Suprapubic skin (tissue), 3 donors: ENCODE measurements around the gene DENND10.

Experiments
- EP300 ChIP-seq: sonication (generic); formaldehyde crosslinking; IDR thresholded peaks from one replicate; pipeline ENCODE4 v1.6.1; 2017; ENCODE audit warnings: antibody characterized with exemption
- POLR2A ChIP-seq, 2 donors: fragments of 450-650 bp; IDR thresholded peaks; one replicate each; pipeline ENCODE4 v1.6.1; 2017; ENCODE audit warnings: antibody characterized with exemption in 2 of 2, mild to moderate bottlenecking in 2 of 2, moderate library complexity in 2 of 2
- TF ChIP-seq, protein P1 (sequence below), 2 donors: fragments of 200-600 bp in 1 of 2; fragments of 450-650 bp in 1 of 2; sonication (generic) in 1 of 2; IDR thresholded peaks; one replicate each; pipeline ENCODE4 v1.5.1; 2016 to 2019; ENCODE audit warnings: antibody characterized with exemption in 2 of 2, mild to moderate bottlenecking in 1 of 2, moderate library complexity in 1 of 2

- TF ChIP-seq, protein P1, sequence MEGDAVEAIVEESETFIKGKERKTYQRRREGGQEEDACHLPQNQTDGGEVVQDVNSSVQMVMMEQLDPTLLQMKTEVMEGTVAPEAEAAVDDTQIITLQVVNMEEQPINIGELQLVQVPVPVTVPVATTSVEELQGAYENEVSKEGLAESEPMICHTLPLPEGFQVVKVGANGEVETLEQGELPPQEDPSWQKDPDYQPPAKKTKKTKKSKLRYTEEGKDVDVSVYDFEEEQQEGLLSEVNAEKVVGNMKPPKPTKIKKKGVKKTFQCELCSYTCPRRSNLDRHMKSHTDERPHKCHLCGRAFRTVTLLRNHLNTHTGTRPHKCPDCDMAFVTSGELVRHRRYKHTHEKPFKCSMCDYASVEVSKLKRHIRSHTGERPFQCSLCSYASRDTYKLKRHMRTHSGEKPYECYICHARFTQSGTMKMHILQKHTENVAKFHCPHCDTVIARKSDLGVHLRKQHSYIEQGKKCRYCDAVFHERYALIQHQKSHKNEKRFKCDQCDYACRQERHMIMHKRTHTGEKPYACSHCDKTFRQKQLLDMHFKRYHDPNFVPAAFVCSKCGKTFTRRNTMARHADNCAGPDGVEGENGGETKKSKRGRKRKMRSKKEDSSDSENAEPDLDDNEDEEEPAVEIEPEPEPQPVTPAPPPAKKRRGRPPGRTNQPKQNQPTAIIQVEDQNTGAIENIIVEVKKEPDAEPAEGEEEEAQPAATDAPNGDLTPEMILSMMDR (IDR thresholded peaks at IDR 0.05): no peak
- TF ChIP-seq EP300: no peak
- TF ChIP-seq POLR2A (IDR thresholded peaks at IDR 0.05): no peak
Measured at GRCh38 chr10:119090026-119090795, 13.7 kb upstream of the DENND10 start.
